Effector memory CD8-positive, alpha-beta T cell (primary cell): Measurements from ENCODE around the gene VASN.
A peak's percentile ranks its signal among the peaks of the same experiment; 100 is the strongest.
"Not testable (repeated sequence)": the region's sequence is repeated elsewhere in the genome, so short reads cannot be mapped to it uniquely, and the experiment has no call there.

Experiments
- ATAC-seq: fragments of 150-1000 bp; cut with Tn5 transposase; replicated peaks from 2 replicates; pipeline ENCODE4 v1.10.0; 2021; ENCODE audit warnings: mild to moderate bottlenecking, moderate library complexity
- DNase-seq, 3 experiments: peaks; one replicate each; pipeline ENCODE4 v3.0.0; 2021
- H3K27ac Mint-ChIP-seq, 2 donors: one replicate each; pipeline ENCODE4 v1.8.0; 2022; ENCODE audit warnings: mild to moderate bottlenecking in 2 of 2, mixed read lengths in 2 of 2, moderate library complexity in 2 of 2
- H3K27me3 Mint-ChIP-seq, 2 donors: one replicate each; pipeline ENCODE4 v1.8.0; 2022; ENCODE audit warnings: mixed read lengths in 2 of 2
- H3K36me3 Mint-ChIP-seq: one replicate; pipeline ENCODE4 v1.8.0; 2022; ENCODE audit warnings: mild to moderate bottlenecking, moderate library complexity, mixed read lengths; ENCODE audit not compliant: insufficient read depth
- H3K4me1 Mint-ChIP-seq, 2 donors: one replicate each; pipeline ENCODE4 v1.8.0; 2022; ENCODE audit warnings: low read depth in 2 of 2, mixed read lengths in 2 of 2
- H3K4me3 Mint-ChIP-seq, 2 donors: one replicate each; pipeline ENCODE4 v1.8.0; 2022; ENCODE audit warnings: mild to moderate bottlenecking in 2 of 2, mixed read lengths in 2 of 2, moderate library complexity in 2 of 2
- H3K9me3 Mint-ChIP-seq, 2 donors: one replicate each; pipeline ENCODE4 v1.8.0; 2022; ENCODE audit warnings: mixed read lengths in 2 of 2

VASN gene

DNA sequence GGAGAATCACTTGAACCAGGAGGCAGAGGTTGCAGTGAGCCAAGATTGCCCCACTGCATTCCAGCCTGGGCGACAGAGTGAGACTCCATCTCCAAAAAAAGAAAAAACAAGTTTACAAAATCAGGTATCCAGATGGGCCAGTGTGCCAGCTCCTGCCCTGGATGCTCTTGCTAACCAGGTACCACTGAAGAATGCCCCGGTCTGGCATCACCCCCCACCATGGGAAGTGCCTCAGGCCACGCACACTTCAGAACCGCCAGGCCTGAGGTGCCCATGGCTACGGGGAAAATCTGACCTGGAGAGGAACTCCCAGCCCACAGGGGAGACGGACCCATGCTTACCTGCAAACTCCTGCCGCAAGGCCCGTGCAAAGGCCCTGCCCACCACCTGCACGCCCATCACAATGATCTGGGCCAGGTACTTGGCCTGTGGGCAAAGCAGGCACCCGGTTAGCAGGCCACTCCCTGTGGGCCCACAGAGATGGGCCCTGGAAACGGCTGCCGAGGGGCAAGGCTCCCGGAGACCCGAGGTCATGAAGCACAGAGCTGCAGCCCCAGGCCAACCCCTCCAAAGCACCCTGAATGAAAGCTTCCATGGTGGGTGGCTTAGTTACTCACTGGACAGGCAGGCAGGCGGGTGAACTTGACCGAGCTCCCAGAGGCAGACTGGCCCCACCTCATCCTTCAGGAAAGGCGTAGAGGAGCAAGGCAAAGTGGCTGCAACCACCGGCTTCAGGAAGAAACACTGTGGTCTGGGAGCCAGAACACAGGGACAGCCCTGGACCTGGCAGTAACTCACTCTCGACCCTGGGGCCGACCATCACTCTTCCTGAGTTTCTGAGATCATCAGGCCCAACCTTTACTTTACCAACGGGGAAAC, 28.5 kb upstream of the VASN start:
- peak overlapping the region; percentile 79 to 87 for H3K27ac Mint-ChIP-seq
- H3K4me3 Mint-ChIP-seq: no peak overlapping the region

DNA sequence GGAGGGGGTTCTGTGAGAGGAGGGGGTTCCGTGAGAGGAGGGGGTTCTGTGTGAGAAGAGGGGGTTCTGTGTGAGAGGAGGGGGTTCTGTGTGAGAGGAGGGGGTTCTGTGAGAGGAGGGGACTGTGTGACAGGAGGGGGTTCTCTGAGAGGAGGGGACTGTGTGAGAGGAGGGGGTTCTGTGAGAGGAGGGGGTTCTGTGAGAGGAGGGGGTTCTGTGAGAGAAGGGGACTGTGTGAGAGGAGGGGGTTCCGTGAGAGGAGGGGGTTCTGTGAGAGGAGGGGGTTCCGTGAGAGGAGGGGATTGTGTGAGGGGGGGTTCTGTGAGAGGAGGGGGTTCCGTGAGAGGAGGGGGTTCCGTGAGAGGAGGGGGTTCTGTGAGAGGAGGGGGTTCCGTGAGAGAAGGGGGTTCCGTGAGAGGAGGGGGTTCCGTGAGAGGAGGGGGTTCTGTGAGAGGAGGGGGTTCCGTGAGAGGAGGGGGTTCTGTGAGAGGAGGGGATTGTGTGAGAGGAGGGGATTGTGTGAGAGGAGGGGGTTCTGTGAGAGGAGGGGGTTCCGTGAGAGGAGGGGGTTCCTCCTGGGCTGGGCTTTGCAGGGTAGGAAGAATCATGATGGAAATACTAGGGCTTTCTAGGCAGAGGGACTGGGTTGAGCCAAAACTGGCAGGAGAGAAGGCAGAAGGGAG, 27.2 kb upstream of the VASN start:
- not testable (repeated sequence) for DNase-seq, ATAC-seq, H3K27me3 Mint-ChIP-seq, H3K4me3 Mint-ChIP-seq, H3K9me3 Mint-ChIP-seq
- H3K27ac Mint-ChIP-seq: peak overlapping the region; percentile 79 to 87
- H3K4me1 Mint-ChIP-seq: peaks cover 7 to 13% of the 10 kb centered on the region in 2 donors
- H3K36me3 Mint-ChIP-seq: peaks cover 11% of the 10 kb centered on the region

More for the DNA sequence above, 28.5 kb upstream of the VASN start:
- ATAC-seq (no peak), DNase-seq (no peak)
- Mint-ChIP-seq H3K27me3 (no peaks in the 10 kb centered on the region), H3K36me3 (peaks cover 6% of the 10 kb centered on the region), H3K4me1 (peaks cover 4 to 8% of the 10 kb centered on the region in 2 donors), H3K9me3 (no peaks in the 10 kb centered on the region)

DNA sequence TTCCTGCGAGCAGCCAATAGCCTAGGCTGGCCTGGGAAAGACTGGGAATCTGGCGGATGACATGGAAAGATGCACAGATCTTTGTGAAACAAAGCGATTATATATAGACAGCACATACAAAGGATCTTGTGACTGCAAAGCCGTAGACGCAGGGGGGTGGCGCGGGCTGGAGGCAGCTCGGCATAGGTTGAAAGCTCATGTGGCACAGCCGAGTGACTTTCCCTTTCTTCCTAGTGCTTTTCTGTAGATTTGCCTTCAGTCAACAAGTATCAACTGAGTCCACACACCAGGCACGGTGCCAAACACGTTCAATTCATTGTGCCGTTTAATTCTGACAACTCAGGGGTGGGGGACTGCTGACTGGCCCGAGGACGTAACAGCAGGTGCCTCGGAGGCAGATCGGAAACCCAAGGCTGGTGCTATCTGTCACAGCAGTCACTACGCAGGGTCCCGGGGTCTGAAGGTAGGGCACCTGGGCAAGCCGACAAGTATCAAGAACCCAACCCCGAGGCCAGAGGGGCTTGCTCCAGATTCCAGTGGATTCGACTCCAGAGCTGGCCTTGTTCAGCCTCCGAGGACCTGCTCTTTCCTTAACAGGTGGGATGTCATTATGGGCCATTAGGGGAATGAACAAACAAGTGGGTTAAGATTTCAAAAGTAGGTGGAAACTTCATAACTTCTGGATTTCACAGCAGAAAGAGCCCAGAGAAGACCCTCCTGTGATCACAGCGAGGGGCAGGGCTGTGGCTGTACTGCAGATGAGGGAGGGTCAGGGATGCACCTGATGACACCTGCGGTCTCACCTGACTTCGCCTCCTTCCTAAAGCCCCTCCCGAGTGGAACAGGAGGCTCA, 26.4 kb upstream of the VASN start:
- no peak for DNase-seq
- Mint-ChIP-seq H3K9me3 (no peaks in the 10 kb centered on the region), H3K36me3 (peaks cover 11% of the 10 kb centered on the region), H3K4me1 (peaks cover 7 to 13% of the 10 kb centered on the region in 2 donors), H3K4me3 (no peak overlapping the region), H3K27ac (peak overlapping the region; percentile 8 to 68), H3K27me3 (no peaks in the 10 kb centered on the region)
- no peak for ATAC-seq

DNA sequence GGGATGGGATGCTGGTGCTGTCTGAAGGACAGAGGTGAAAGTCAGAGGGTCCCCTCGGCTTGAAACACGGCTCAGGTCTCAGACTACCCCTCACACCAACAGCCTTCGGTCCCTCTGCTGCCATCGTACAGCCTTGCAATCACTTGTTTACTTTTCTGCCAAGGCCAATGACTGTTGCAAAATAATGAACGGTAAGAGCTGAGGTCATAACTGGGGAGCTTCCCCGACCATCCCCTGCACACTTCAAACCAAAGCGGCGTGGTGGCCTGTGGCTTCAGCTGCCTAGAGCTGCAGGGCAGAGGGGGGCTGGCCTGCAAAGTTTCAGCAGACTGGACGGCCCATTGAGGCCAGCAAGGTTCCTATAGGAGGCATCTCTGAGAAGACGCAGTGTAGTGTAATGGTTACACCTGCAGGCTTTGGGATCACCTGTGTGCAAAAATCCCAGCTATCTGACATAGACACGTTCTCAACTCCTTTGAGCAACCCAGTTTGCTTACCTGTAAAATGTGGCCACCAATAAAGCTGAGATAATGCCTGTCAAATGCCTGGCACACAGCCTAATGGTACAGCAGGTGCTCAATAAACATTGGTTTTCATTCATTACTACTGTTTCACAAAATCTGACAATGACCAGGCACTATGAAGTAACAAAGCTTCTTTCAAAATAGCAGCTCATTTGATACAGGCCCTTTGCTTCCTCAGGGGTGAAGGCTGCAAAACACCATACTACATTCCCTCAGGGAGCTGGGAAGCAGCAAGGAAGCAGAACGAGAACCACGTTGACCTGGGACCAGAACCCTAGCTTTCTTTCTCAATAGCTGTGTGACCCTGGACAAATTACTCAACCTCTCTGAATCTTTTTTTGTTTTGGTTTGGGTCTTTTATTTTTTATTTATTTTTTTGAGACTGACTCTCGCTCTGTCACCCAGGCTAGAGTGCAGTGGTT, 25.5 kb upstream of the VASN start:
- peaks cover 20% of the 10 kb centered on the region for H3K36me3 Mint-ChIP-seq
- H3K4me1 Mint-ChIP-seq: peaks cover 14 to 18% of the 10 kb centered on the region in 2 donors
- peak overlapping the region; percentile 41 to 67 for H3K27ac Mint-ChIP-seq
- no peak overlapping the region for H3K4me3 Mint-ChIP-seq
- ATAC-seq: no peak
- no peak for DNase-seq
- no peaks in the 10 kb centered on the region for H3K27me3 Mint-ChIP-seq
- no peaks in the 10 kb centered on the region for H3K9me3 Mint-ChIP-seq

DNA sequence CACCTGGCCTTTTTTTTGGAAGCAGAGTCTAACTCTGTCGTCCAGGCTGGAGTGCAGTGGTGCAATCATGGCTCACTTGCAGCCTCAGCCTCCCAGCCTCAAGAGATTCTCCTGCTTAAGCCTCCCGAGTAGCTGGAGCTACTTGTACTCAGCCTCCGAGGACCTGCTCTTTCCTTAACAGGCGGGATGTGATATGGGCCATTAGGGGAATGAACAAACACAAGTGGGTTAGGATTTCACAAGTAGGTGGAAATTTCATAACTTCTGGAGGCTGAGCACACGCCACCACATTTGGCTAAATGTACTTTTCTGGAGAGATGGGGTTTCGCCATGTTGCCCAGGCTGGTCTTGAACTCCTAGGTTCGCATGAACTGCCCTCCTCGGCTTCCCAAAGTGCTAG, 24.6 kb upstream of the VASN start:
- Mint-ChIP-seq H3K27ac (peak overlapping the region; percentile 41 to 67), H3K27me3 (no peaks in the 10 kb centered on the region), H3K4me3 (no peak overlapping the region), H3K9me3 (no peaks in the 10 kb centered on the region), H3K36me3 (peaks cover 25% of the 10 kb centered on the region), H3K4me1 (peaks cover 15 to 18% of the 10 kb centered on the region in 2 donors)
- DNase-seq (no peak), ATAC-seq (no peak)

DNA sequence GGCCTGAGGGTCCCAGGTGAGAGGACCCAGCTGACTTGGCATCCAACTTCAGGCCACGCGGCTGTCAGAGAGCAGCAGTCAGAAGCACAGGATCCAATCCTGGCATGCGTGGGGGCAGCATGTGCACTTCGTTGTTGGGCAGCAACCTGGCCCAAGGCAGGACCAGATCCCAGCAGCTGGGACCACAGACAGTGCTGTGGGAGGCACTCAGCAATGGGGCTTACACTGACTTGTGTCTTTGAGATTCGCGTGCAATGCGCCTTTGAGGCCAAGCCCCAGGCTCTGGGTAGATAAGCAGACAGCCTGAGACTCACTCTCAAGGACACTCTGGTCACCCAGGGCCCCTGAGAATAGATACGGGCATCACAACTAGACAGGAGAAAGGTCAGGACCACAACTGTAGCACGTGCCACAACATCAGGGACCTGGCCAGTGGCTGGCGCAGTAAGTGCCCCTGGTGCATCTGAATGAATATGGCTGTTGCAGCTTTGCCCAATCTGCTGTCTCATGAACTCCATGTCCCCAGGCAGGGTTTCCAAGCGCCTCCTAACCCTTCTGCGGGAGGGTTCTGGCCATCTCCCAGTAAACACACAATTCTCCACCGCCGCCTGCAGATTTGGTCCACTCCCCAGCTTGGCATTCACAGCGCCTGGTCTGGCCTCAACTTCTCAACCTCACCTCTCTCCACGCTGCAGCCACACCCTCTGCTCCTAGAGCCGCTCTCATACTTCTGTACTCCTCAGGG, 23.7 kb upstream of the VASN start:
- no peak overlapping the region for H3K4me3 Mint-ChIP-seq
- H3K36me3 Mint-ChIP-seq: peaks cover 29% of the 10 kb centered on the region
- DNase-seq: no peak
- peaks cover 15 to 18% of the 10 kb centered on the region in 2 donors for H3K4me1 Mint-ChIP-seq
- no peaks in the 10 kb centered on the region for H3K9me3 Mint-ChIP-seq
- peak overlapping the region in 1 of 2 donors; percentile 81 for H3K27ac Mint-ChIP-seq
- ATAC-seq: no peak
- no peaks in the 10 kb centered on the region for H3K27me3 Mint-ChIP-seq

DNA sequence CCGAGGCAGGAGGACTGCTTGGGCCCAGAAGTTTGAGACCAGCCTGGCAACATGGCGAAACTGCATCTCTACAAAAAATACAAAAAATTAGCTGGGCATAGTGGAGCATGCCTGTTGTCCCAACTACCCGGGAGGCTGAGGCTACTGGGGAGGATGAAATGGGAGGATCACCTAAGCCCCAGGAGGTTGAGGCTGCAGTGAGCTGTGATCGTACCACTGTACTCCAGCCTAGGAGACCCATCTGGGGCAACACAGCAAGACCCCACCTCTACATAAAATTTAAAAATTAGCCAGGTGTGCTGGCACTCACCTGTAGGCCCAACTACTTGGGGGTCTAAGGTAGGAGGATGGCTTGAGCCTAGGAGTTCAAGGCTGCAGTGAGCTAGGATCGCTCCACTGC, 22.3 kb upstream of the VASN start:
- no peak for ATAC-seq
- no peak for DNase-seq
- no peaks in the 10 kb centered on the region for H3K27me3 Mint-ChIP-seq
- H3K27ac Mint-ChIP-seq: no peak overlapping the region
- H3K36me3 Mint-ChIP-seq: peaks cover 42% of the 10 kb centered on the region
- H3K9me3 Mint-ChIP-seq: no peaks in the 10 kb centered on the region
- peaks cover 13 to 28% of the 10 kb centered on the region in 2 donors for H3K4me1 Mint-ChIP-seq
- H3K4me3 Mint-ChIP-seq: no peak overlapping the region

DNA sequence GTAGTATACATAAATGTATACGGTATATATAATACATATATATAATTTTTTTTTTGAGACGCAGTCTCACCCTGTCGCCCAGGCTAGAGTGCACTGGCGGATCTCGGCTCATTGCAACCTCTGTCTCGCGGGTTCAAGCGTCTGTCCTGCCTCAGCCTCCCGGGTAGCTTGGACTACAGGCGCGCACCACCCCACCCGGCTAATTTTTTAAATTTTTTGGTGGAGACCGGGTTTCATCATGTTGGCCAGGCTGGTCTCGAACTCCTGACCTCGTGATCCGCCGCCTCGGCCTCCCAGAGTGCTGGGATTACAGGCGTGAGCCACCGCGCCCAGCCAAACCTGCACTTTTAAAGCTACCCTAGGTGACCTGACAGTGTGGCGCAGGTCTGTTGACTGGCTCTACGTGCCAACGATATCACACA, 21.3 kb upstream of the VASN start:
- peak overlapping the region; percentile 89 to 90 for H3K4me3 Mint-ChIP-seq
- no peak for DNase-seq

DNA sequence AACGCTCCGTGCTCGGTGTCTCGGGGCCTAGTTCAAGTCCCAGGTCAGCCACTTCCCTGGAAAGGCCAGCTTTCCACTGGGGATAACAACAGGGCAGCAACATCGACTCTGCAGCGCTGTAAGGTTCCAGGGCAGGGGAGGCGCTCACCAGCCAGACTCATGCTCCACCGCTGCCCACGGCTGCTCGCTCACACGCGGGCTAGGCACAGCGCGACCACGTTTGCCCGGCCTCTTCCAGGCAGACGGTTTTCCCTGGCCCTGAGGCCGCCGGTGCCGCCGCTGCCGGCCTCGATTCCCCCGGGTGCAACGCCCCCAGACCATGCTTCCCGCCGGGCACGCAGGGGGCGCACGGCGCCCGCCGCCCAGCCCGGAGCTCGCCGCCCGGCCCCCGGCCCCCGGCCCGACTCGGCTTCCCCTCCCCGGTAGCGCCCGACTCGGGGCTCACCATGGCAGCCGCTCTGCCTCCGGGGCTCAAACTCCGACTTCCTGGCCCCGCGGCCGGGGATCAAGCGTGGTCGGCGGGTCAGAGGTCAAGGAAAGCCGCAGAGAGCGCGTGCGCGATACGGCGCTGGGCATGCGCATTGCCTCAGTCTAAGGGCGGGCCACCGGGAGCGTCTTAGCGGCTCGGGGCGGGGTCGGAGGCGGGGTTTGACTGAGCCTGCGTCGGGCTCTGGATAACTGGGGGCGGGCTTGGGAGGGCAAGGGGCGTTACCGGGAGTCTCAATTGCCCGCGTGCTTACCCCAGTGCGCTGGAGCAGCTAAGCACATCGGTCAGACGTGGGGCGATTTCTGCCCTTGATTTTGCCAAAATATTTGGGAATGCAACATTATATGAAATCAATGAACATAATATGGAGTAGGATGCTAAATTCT, 20.6 kb upstream of the VASN start, which contains the start of gene PAM16:
Gene PAM16, minus strand, starts transcription at position 535 of the 873 bp plus-strand sequence. Its CDS starts 87 bp downstream, at position 448.
- peaks cover 11 to 21% of the 10 kb centered on the region in 2 donors for H3K4me1 Mint-ChIP-seq
- H3K4me3 Mint-ChIP-seq: peak within 1 kb of the TSS; percentile 89 to 90
- H3K27ac Mint-ChIP-seq: peak within 1 kb of the TSS; percentile 84 to 92
- DNase-seq: peak; percentile 97 to 98 (median 98)
- peak; percentile 83 for ATAC-seq
- no peaks in the 10 kb centered on the region for H3K9me3 Mint-ChIP-seq
- peaks cover 58% of the 10 kb centered on the region for H3K36me3 Mint-ChIP-seq
- no peaks in the 10 kb centered on the region for H3K27me3 Mint-ChIP-seq

More for the DNA sequence above, 21.3 kb upstream of the VASN start:
- H3K27me3 Mint-ChIP-seq: no peaks in the 10 kb centered on the region
- peaks cover 12 to 24% of the 10 kb centered on the region in 2 donors for H3K4me1 Mint-ChIP-seq
- ATAC-seq: no peak
- H3K9me3 Mint-ChIP-seq: no peaks in the 10 kb centered on the region
- H3K27ac Mint-ChIP-seq: peak overlapping the region; percentile 84 to 92
- peaks cover 51% of the 10 kb centered on the region for H3K36me3 Mint-ChIP-seq

DNA sequence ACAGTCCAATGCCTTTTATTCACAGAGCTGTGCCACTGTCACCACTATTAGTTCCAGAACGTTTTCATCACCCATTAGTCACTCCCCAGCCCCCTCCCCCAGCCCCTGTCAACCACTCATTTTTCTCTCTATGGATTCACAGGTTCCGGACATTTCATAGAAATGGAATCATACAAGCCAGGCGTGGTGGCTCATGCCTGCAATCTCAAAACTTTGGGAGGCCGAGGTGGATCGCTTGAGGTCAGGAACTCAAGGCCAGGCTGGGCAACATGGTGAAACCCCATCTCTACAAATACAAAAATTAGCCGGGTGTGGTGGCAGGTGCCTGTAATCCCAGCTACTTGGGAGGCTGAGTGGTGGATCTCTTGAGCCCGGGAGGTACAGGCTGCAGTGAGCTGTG, 19.8 kb upstream of the VASN start:
- H3K4me1 Mint-ChIP-seq: peaks cover 11 to 20% of the 10 kb centered on the region in 2 donors
- H3K4me3 Mint-ChIP-seq: peak overlapping the region; percentile 89 to 90
- no peaks in the 10 kb centered on the region for H3K27me3 Mint-ChIP-seq
- peaks cover 63% of the 10 kb centered on the region for H3K36me3 Mint-ChIP-seq
- DNase-seq (no peak), ATAC-seq (no peak)
- H3K27ac Mint-ChIP-seq: peak overlapping the region; percentile 12 to 84
- no peaks in the 10 kb centered on the region for H3K9me3 Mint-ChIP-seq

DNA sequence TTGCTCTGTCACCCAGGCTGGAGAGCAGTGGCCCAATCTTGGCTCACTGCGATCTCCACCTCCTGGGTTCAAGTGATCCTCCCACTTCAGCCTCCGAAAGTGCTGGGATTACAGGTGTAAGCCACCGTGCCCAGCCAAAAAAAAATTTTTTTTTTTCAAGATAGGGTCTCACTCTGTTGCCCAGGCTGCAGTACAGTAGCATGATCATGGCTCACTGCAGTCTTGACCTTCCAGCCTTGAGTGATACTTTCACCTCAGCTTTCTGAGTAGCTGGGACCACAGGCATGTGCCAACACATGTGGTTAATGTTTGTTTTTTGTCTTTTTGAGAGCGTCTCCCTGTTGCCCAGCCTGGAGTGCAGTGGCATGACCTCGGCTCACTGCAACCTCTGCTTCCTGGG, 18.8 kb upstream of the VASN start:
- no peak overlapping the region for H3K4me3 Mint-ChIP-seq
- peaks cover 11 to 20% of the 10 kb centered on the region in 2 donors for H3K4me1 Mint-ChIP-seq
- H3K27ac Mint-ChIP-seq: peak overlapping the region in 1 of 2 donors; percentile 12
- peaks cover 68% of the 10 kb centered on the region for H3K36me3 Mint-ChIP-seq
- H3K9me3 Mint-ChIP-seq: no peaks in the 10 kb centered on the region
- DNase-seq (no peak), ATAC-seq (no peak)
- no peaks in the 10 kb centered on the region for H3K27me3 Mint-ChIP-seq
